GM12878 (cell line): ENCODE data around the gene PPP3CB. TPM values are rescaled to one million over a fixed set of nuclear protein-coding genes. Genes with fewer than 3 reads are reported as not detected.

Experiments
- ATAC-seq: fragments of 200-7000 bp; cut with Tn5 transposase; 3 replicates; pipeline ENCODE4 v1.9.1; 2020; ENCODE audit warnings: mild to moderate bottlenecking, moderate library complexity
- BruUV-seq: library from RNA; stranded (reverse); fragments of 400-500 nt; replicated peaks from 2 replicates; lab custom pipeline; 2021; lab: Mats Ljungman, UMichigan
- CTCF ChIA-PET: fragments of 300-600 bp; sonication (Branson Sonifier 250); formaldehyde crosslinking; extraction: SDS; loops from one replicate; lab custom pipeline; 2021; ENCODE audit warnings: inconsistent platforms; lab: Yijun Ruan, JAX
- POLR2A ChIA-PET: fragments of 350-600 bp; formaldehyde crosslinking; extraction: SDS; loops from one replicate; lab custom pipeline; 2021; ENCODE audit warnings: inconsistent platforms; lab: Charles Lee
- RAD21 ChIA-PET: fragments of 300-600 bp; sonication (Branson Sonifier 250); formaldehyde crosslinking; loops from one replicate; lab custom pipeline; 2023; ENCODE audit warnings: antibody characterized with exemption; ENCODE audit not compliant: unreplicated experiment; lab: Charles Lee
- SMC1A ChIA-PET: fragments of 300-600 bp; sonication (Branson Sonifier 250); formaldehyde crosslinking; loops from one replicate; lab custom pipeline; 2023; ENCODE audit not compliant: unreplicated experiment, uncharacterized antibody; lab: Charles Lee
- DNase-seq: peaks from one replicate; pipeline ENCODE4 v3.0.0-alpha.2; 2011; ENCODE audit warnings: low read depth, low spot score
- FAIRE-seq: peaks from 3 replicates; lab custom pipeline; 2011; peaks lifted over from hg19 to GRCh38; lab: Jason Lieb, UNC
- H2AFZ ChIP-seq: 2 replicates; pipeline ENCODE4 v1.6.0; 2011; ENCODE audit warnings: low read depth, low read length, control low read depth; ENCODE audit not compliant: control insufficient read depth
- H3K27ac ChIP-seq: 2 replicates; pipeline ENCODE4 v1.5.1; 2011; ENCODE audit warnings: control low read depth; ENCODE audit not compliant: control insufficient read depth, insufficient read depth
- H3K27me3 ChIP-seq, 2 experiments: replicated peaks in 1 of 2; 2 replicates each; pipeline versions ENCODE4 v1.6.0 to v1.6.1; 2011; ENCODE audit warnings: low read length in 1 of 2; ENCODE audit not compliant: control insufficient read depth in 2 of 2, insufficient read depth in 2 of 2
- H3K36me3 ChIP-seq, 2 experiments: 2 replicates each; pipeline ENCODE4 v1.5.1; 2011; ENCODE audit warnings: low read length in 1 of 2; ENCODE audit not compliant: control insufficient read depth in 2 of 2, insufficient read depth in 2 of 2
- H3K4me1 ChIP-seq: 2 replicates; pipeline ENCODE4 v1.6.1; 2011; ENCODE audit warnings: mild to moderate bottlenecking, low read length, moderate library complexity, mixed read lengths; ENCODE audit not compliant: control insufficient read depth, insufficient read depth
- H3K4me2 ChIP-seq: 2 replicates; pipeline ENCODE4 v1.6.0; 2011; ENCODE audit warnings: control low read depth; ENCODE audit not compliant: control insufficient read depth, insufficient read depth
- H3K4me3 ChIP-seq: fragments of 200-600 bp; sonication (generic); 2 replicates; pipeline ENCODE4 v1.5.1; 2016
- H3K79me2 ChIP-seq: 2 replicates; pipeline ENCODE4 v1.6.0; 2011; ENCODE audit warnings: low read length; ENCODE audit not compliant: control insufficient read depth, insufficient read depth
- H3K9ac ChIP-seq: 2 replicates; pipeline ENCODE4 v1.8.0; 2011; ENCODE audit warnings: low read length, control low read depth, mixed read lengths; ENCODE audit not compliant: control insufficient read depth, insufficient read depth
- H3K9me3 ChIP-seq: replicated peaks from 3 replicates; pipeline ENCODE4 v1.5.1; 2011; ENCODE audit warnings: mild to moderate bottlenecking, low read length; ENCODE audit not compliant: control insufficient read depth, insufficient read depth
- H4K20me1 ChIP-seq: 2 replicates; pipeline ENCODE4 v1.6.0; 2011; ENCODE audit not compliant: control insufficient read depth, insufficient read depth
- ASH2L ChIP-seq: fragments of 300-600, 200-600 bp; sonication (generic); IDR thresholded peaks from 2 replicates; pipeline ENCODE4 v1.6.1; 2017; ENCODE audit warnings: low read depth, mild to moderate bottlenecking, borderline replicate concordance
- BCL11A ChIP-seq: IDR thresholded peaks from 2 replicates; pipeline ENCODE4 v1.6.1; 2011; ENCODE audit warnings: low read depth, low read length
- CEBPB ChIP-seq, 2 experiments: fragments of 150-350 bp in 1 of 2; IDR thresholded peaks; 2 replicates each; pipeline ENCODE4 v1.6.1; 2012 to 2014; ENCODE audit warnings: low read depth in 2 of 2, low read length in 2 of 2, borderline replicate concordance in 1 of 2, inconsistent platforms in 1 of 2
- CHD2 ChIP-seq: IDR thresholded peaks from 2 replicates; pipeline ENCODE4 v1.6.1; 2011; ENCODE audit warnings: low read depth, low read length, improper control_type of control experiment, borderline replicate concordance
- EZH2 ChIP-seq: IDR thresholded peaks from 2 replicates; pipeline ENCODE4 v1.6.1; 2012; ENCODE audit warnings: low read depth, mild to moderate bottlenecking, control low read depth, inconsistent platforms, low read length, borderline replicate concordance; ENCODE audit not compliant: control insufficient read depth
- GABPA ChIP-seq: IDR thresholded peaks from 2 replicates; pipeline ENCODE4 v1.6.1; 2014; ENCODE audit warnings: antibody characterized with exemption, low read depth, mild to moderate bottlenecking, inconsistent platforms
- IRF3 ChIP-seq: fragments of 450-650 bp; IDR thresholded peaks from 2 replicates; pipeline ENCODE4 v1.6.1; 2014; ENCODE audit warnings: mild to moderate bottlenecking
- IRF5 ChIP-seq: fragments of 450-650 bp; IDR thresholded peaks from 2 replicates; pipeline ENCODE4 v1.6.1; 2017; ENCODE audit warnings: borderline replicate concordance
- MEF2A ChIP-seq: IDR thresholded peaks from 2 replicates; pipeline ENCODE4 v1.6.1; 2011; ENCODE audit warnings: low read depth, mild to moderate bottlenecking, low read length, moderate library complexity; ENCODE audit not compliant: insufficient read depth
- NBN ChIP-seq: fragments of 450-650 bp; IDR thresholded peaks from 2 replicates; pipeline ENCODE4 v1.6.1; 2016
- NR2C2 ChIP-seq: IDR thresholded peaks from 2 replicates; pipeline ENCODE4 v1.6.1; 2011; ENCODE audit warnings: borderline replicate concordance, low read depth; ENCODE audit not compliant: control insufficient read depth, insufficient read length
- PKNOX1 ChIP-seq: fragments of 450-650 bp; IDR thresholded peaks from 2 replicates; pipeline ENCODE4 v1.6.1; 2016; ENCODE audit warnings: mild to moderate bottlenecking
- RAD51 ChIP-seq: fragments of 450-650 bp; IDR thresholded peaks from 2 replicates; pipeline ENCODE4 v1.6.1; 2016; ENCODE audit warnings: moderate library complexity, mild to moderate bottlenecking, inconsistent platforms
- ZNF274 ChIP-seq: IDR thresholded peaks from one replicate; pipeline ENCODE4 v1.8.0; 2011; ENCODE audit not compliant: insufficient read length, insufficient read depth
- WGBS: methylation state at CpG from one replicate; pipeline ENCODE4 v1.1.6; 2016; ENCODE audit warnings: low lambda C conversion rate; ENCODE audit not compliant: insufficient replicate concordance, insufficient coverage; ENCODE audit errors: missing lambda C conversion rate; 5-methylcytosine and 5-hydroxymethylcytosine counted together
- in situ Hi-C: fragments of 300-500 bp; cut with MboI; formaldehyde crosslinking; loops from 9 replicates; pipeline ENCODE4 v1.14.3; 2018; ENCODE audit warnings: mixed read lengths
- intact Hi-C: fragments of 100-400 bp; cut with micrococcal nuclease; formaldehyde crosslinking; loops from one replicate; pipeline ENCODE4 v1.14.2; 2022; ENCODE audit not compliant: unreplicated experiment
- polyA plus RNA-seq, 11 experiments: library from polyadenylated mRNA; depleted of rRNA in 4 of 11; unstranded in 6 of 11; stranded (reverse) in 5 of 11; fragments of >200 nt; fragmentation: Nextera tagmentation in 4 of 11; fragmentation: Illumina TruSeq in 1 of 11; extraction: Ambion mirVana in 4 of 11; extraction: Trizol in 1 of 11; gene quantifications; 1 replicate in 1 of 11; 2 replicates in 10 of 11; pipeline versions ENCODE4 v1.2.1 to v1.2.3, GENCODE V29; 2011 to 2016; ENCODE audit warnings: inconsistent platforms in 2 of 11, missing spikeins in 2 of 11, low read depth in 1 of 11
- total RNA-seq, 4 experiments: library from RNA; depleted of rRNA in 3 of 4; stranded (reverse); fragments of >200 nt in 3 of 4; fragmentation: Illumina TruSeq in 1 of 4; extraction: Trizol in 1 of 4; gene quantifications; 2 replicates each; pipeline versions ENCODE4 v1.2.1 to v1.2.3, GENCODE V29; 2013 to 2021

Gene PPP3CB
- total and polyA plus RNA-seq, 10 of the 15 experiments (the other 5 are each of a cell fraction or from before 2014, with no cell fraction given): 11.4 to 46.4 (median 19.3) TPM

- no peak for TF ChIP-seq ASH2L
- no peak for TF ChIP-seq IRF3
- no peak for TF ChIP-seq MEF2A
- TF ChIP-seq RAD51: no peak
- TF ChIP-seq PKNOX1: no peak
- TF ChIP-seq, all 136 proteins: peak for 0
Observed at GRCh38 chr10:73519336-73519735, 23.5 kb upstream of the PPP3CB start (continued).

- no peak for ATAC-seq
- in situ Hi-C loops: no loop called here
- ChIA-PET SMC1A (no interaction called here), CTCF (interaction anchor here (2.2 to 4.5 kb wide), 2 partner anchors 12 to 126 kb away, joined by 6 to 23 read pairs; no protein-coding TSS in a partner anchor), RAD21 (no interaction called here), POLR2A (interaction anchor here (0.6 kb wide), 1 partner anchor 217 kb away, joined by 4 read pairs; no protein-coding TSS in a partner anchor)
- H3K27me3 ChIP-seq: no peaks in the 10 kb centered on the region
- no peaks in the 10 kb centered on the region; a peak in 1 of 4 replicates for H3K36me3 ChIP-seq
- no peak for DNase-seq
- H3K27ac ChIP-seq: no peak overlapping the region
- H3K4me2 ChIP-seq: no peak overlapping the region
- no peak overlapping the region for H3K9ac ChIP-seq
- no peak overlapping the region for H3K4me3 ChIP-seq
- BruUV-seq: no TSS peak
- FAIRE-seq: no peak
- H3K9me3 ChIP-seq: no peaks in the 10 kb centered on the region
- no peaks in the 10 kb centered on the region for H3K4me1 ChIP-seq
- H2AFZ ChIP-seq: no peak overlapping the region
- 81% methylated on average over 4 of the region's 4 CpGs for WGBS
- intact Hi-C loops: no loop called here
- no peaks in the 10 kb centered on the region for H3K79me2 ChIP-seq
- H4K20me1 ChIP-seq: no peaks in the 10 kb centered on the region
- TF ChIP-seq NR2C2: no peak
- no peak for TF ChIP-seq GABPA
- TF ChIP-seq EZH2: no peak
- no peak for TF ChIP-seq CHD2
- no peak for TF ChIP-seq NBN
- TF ChIP-seq CEBPB (IDR thresholded peaks at IDR 0.05; ENCODE audit: borderline replicate concordance in 1 of 2, low read depth in 2 of 2, low read length in 2 of 2): no peak
- TF ChIP-seq ZNF274: no peak
- no peak for TF ChIP-seq BCL11A
- TF ChIP-seq IRF5: no peak
Observed at GRCh38 chr10:73517166-73517888, 21.5 kb upstream of the PPP3CB start.
